Activated CD8-positive, alpha-beta T cell treated with anti-CD3 and anti-CD28 coated beads, Interleukin-2, amount 10 ng/mL, durations not matched to agents 7 days and 5 days (primary cell): ENCODE measurements around the gene TLCD2. TPM values are rescaled to one million over a fixed set of nuclear protein-coding genes. Genes with fewer than 3 reads are reported as not detected.
"Not testable (repeated sequence)": the region's sequence is repeated elsewhere in the genome, so short reads cannot be mapped to it uniquely, and the experiment has no call there.

Experiments used
- ATAC-seq: fragments of 150-1000 bp; cut with Tn5 transposase; one replicate; pipeline ENCODE4 v1.10.0; 2021; ENCODE audit warnings: moderate library complexity
- CTCF ChIA-PET: fragments of 350-600 bp; sonication (Branson Sonifier 250); formaldehyde crosslinking; loops from one replicate; lab custom pipeline; 2021; ENCODE audit warnings: antibody characterized with exemption; lab: Charles Lee
- POLR2A ChIA-PET: fragments of 350-600 bp; sonication (Branson Sonifier 250); formaldehyde crosslinking; loops from one replicate; lab custom pipeline; 2021; ENCODE audit warnings: antibody characterized with exemption; lab: Charles Lee
- DNase-seq: peaks from one replicate; pipeline ENCODE4 v3.0.0-alpha.2; 2020
- H3K27ac Mint-ChIP-seq: one replicate; pipeline ENCODE4 v1.8.0; 2021; ENCODE audit warnings: mild to moderate bottlenecking, mixed read lengths
- H3K27me3 Mint-ChIP-seq: one replicate; pipeline ENCODE4 v1.8.0; 2021; ENCODE audit warnings: low read depth, mixed read lengths
- H3K36me3 Mint-ChIP-seq: one replicate; pipeline ENCODE4 v1.8.0; 2021; ENCODE audit warnings: low read depth, mixed read lengths
- H3K4me1 Mint-ChIP-seq: one replicate; pipeline ENCODE4 v1.8.0; 2021; ENCODE audit warnings: low read depth, mixed read lengths
- H3K4me3 Mint-ChIP-seq: one replicate; pipeline ENCODE4 v1.8.0; 2021; ENCODE audit warnings: mild to moderate bottlenecking, mixed read lengths
- H3K9me3 Mint-ChIP-seq: one replicate; pipeline ENCODE4 v1.8.0; 2022; ENCODE audit warnings: mixed read lengths; ENCODE audit not compliant: insufficient read depth
- total RNA-seq, 2 experiments: library from RNA; stranded (reverse); gene quantifications; one replicate each; pipeline ENCODE4 v1.2.3, GENCODE V29; 2021

TLCD2 gene
- total RNA-seq, 2 experiments from 2014 or later: 0.13 TPM; not detected in 1

DNA sequence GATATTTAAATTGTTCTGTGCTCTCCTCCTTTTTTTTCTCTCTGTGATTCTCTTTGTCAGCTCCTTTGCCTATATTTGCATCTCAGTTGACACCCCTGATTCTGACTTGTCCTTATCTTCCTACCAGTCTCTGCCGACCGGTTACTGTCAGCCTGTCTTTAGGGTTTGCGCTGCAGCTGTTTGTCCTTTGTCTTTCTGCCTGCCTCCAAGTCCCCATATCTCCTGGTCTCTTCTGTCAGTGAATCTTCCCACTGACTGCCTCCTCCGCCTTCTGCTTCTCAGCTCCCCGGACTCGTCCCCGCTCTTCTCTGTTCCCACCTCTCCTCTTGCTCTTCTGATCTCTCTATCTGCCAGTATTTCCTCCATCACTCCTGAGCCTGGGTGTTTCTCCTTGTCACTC is 5.2 kb downstream of the TLCD2 start:
- no peak for ATAC-seq
- H3K27me3 Mint-ChIP-seq: peaks cover 23% of the 10 kb centered on the region
- CTCF ChIA-PET: interaction anchor here (1.1 kb wide), 1 partner anchor 36 kb away, joined by 3 read pairs; no protein-coding TSS in a partner anchor

DNA sequence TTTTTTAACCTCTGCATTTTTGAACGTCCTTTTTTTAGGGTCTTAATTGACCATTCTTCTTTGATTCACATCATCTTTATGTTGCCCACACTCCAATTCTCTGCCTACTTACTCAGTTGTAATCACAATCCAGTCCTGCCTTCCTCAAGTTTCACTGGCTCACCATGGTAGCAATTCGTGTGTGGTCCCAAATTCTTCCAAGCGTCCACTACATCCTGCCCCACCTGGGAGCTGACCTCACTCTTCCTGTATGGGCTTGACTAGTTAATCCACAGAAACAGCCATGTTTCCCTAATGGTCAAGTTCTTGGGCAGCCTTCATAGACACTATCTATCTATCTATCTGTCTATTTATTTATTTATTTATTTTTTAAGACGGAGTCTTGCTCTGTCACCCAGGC is 7.1 kb downstream of the TLCD2 start:
- ATAC-seq (no peak), DNase-seq (no peak)
- H3K36me3 Mint-ChIP-seq: no peaks in the 10 kb centered on the region
- no peaks in the 10 kb centered on the region for H3K9me3 Mint-ChIP-seq
- CTCF ChIA-PET: interaction anchor here (1.6 kb wide), 1 partner anchor 34 kb away, joined by 5 read pairs; no protein-coding TSS in a partner anchor
- H3K4me3 Mint-ChIP-seq: no peak overlapping the region
- no peak overlapping the region for H3K27ac Mint-ChIP-seq
- POLR2A ChIA-PET: no interaction called here
- H3K4me1 Mint-ChIP-seq: peaks cover 4% of the 10 kb centered on the region
- H3K27me3 Mint-ChIP-seq: peaks cover 20% of the 10 kb centered on the region

More for the DNA sequence above, 5.2 kb downstream of the TLCD2 start:
- Mint-ChIP-seq H3K36me3 (no peaks in the 10 kb centered on the region), H3K27ac (no peak overlapping the region), H3K4me1 (peaks cover 6% of the 10 kb centered on the region), H3K9me3 (no peaks in the 10 kb centered on the region), H3K4me3 (no peak overlapping the region)
- DNase-seq: no peak
- POLR2A ChIA-PET: interaction anchor here (0.6 to 0.7 kb wide), 2 partner anchors 9 to 17 kb away, joined by 3 to 4 read pairs; no protein-coding TSS in a partner anchor

- CTCF ChIA-PET, H3K4me3 Mint-ChIP-seq, H3K27ac Mint-ChIP-seq, H3K27me3 Mint-ChIP-seq, H3K36me3 Mint-ChIP-seq, DNase-seq, ATAC-seq, H3K4me1 Mint-ChIP-seq, H3K9me3 Mint-ChIP-seq, POLR2A ChIA-PET: not testable (repeated sequence)
Observed at GRCh38 chr17:1699891-1700290, 10.3 kb downstream of the TLCD2 start.

DNA sequence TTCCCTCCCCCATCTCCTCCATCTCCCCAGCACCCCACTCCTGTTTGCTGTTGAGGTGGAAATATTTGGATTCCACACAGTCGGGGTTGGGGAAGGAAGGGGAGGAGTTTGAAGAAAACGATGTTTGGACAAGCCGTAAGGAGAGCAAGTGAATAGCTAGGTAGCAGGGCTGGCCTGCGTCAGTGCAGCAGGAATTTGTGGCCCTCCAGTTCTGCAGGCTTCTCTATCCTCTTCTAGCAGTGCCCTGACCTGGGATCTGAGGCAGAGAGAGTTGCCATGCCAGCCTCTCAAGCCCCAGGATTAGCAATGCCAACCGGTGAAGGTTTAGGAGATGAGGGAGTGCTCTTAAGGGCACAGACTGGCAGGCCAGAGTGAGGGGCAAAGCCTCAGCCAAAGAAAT is 12.5 kb downstream of the TLCD2 start:
- Mint-ChIP-seq H3K9me3 (no peaks in the 10 kb centered on the region), H3K27ac (no peak overlapping the region), H3K36me3 (no peaks in the 10 kb centered on the region), H3K4me3 (no peak overlapping the region), H3K27me3 (peaks cover 3% of the 10 kb centered on the region), H3K4me1 (no peaks in the 10 kb centered on the region)
- CTCF ChIA-PET: no interaction called here
- DNase-seq: no peak
- no peak for ATAC-seq
- POLR2A ChIA-PET: no interaction called here

- Mint-ChIP-seq H3K27ac (no peak overlapping the region), H3K4me1 (no peaks in the 10 kb centered on the region), H3K9me3 (no peaks in the 10 kb centered on the region), H3K4me3 (no peak overlapping the region), H3K27me3 (peaks cover 3% of the 10 kb centered on the region), H3K36me3 (no peaks in the 10 kb centered on the region)
- POLR2A ChIA-PET: interaction anchor here (0.6 kb wide), 1 partner anchor 43 kb away, joined by 5 read pairs; no protein-coding TSS in a partner anchor
- CTCF ChIA-PET: interaction anchor here (0.9 kb wide), 1 partner anchor 11 kb away, joined by 3 read pairs; no protein-coding TSS in a partner anchor
- DNase-seq (no peak), ATAC-seq (no peak)
Observed at GRCh38 chr17:1695365-1695764, 14.8 kb downstream of the TLCD2 start.

DNA sequence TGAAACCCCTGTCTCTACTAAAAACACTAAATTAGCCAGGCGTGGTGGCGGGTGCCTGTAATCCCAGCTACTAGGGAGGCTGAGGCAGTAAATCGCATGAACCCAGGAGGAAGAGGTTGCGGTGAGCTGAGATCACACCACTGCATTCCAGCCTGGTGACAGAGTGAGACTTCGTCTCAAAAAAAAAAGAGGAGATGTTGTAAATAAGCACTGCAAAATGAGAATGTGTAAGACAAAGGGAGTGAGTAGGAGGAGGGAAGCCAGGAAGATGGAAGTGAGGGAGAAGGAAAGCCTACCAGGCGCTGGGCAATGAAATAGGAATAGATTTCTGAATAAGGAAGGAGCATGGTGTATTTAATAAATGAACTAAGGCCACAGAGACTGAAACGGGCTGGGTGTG is 16.8 kb downstream of the TLCD2 start:
- no peak overlapping the region for H3K27ac Mint-ChIP-seq
- H3K36me3 Mint-ChIP-seq: no peaks in the 10 kb centered on the region
- H3K4me3 Mint-ChIP-seq: no peak overlapping the region
- POLR2A ChIA-PET: no interaction called here
- no peaks in the 10 kb centered on the region for H3K4me1 Mint-ChIP-seq
- CTCF ChIA-PET: interaction anchor here (1.5 kb wide), 1 partner anchor 24 kb away, joined by 4 read pairs; no protein-coding TSS in a partner anchor
- H3K9me3 Mint-ChIP-seq: no peaks in the 10 kb centered on the region
- DNase-seq (no peak), ATAC-seq (no peak)
- H3K27me3 Mint-ChIP-seq: peaks cover 3% of the 10 kb centered on the region

DNA sequence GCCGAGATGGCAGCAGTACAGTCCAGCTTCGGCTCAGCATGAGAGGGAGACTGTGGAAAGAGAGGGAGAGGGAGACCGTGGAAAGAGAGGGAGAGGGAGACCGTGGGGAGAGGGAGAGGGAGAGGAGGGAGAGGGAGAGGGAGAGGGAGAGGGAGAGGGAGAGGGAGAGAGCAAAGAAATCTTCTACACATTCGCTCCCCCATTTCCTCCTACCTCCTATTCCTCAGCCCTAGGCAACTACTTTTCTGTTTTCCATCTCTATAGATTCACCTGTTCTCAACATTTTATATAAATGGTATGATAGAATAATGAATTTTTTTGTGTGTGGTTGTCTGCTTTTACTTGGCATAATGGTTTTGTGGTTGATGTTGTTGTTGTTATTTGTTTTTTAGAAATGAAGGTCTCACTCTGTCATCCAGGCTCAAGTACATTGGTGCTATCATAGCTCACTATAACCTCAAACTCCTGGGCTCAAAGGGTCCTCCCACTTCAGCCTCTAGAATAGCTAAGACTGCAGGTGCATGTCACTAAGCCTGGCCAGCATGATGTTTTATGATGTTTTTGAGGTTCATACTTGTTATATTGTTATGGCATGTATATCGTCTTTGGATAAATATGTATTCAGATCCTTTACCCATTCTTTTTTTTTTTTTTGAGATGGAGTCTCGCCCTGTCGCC is 19.5 kb downstream of the TLCD2 start:
- Mint-ChIP-seq H3K9me3 (no peaks in the 10 kb centered on the region), H3K4me1 (peaks cover 2% of the 10 kb centered on the region)
- CTCF ChIA-PET: no interaction called here

GRCh38 chr17:1688405-1688804 is 21.8 kb downstream of the TLCD2 start:
- H3K4me1 Mint-ChIP-seq: peaks cover 17% of the 10 kb centered on the region
- H3K27me3 Mint-ChIP-seq, CTCF ChIA-PET, H3K9me3 Mint-ChIP-seq, POLR2A ChIA-PET, DNase-seq, H3K27ac Mint-ChIP-seq, ATAC-seq, H3K4me3 Mint-ChIP-seq: not testable (repeated sequence)
- peaks cover 12% of the 10 kb centered on the region for H3K36me3 Mint-ChIP-seq

More for the DNA sequence above, 19.5 kb downstream of the TLCD2 start:
- POLR2A ChIA-PET: no interaction called here
- no peak for DNase-seq
- Mint-ChIP-seq H3K27me3 (peaks cover 3% of the 10 kb centered on the region), H3K27ac (no peak overlapping the region), H3K36me3 (no peaks in the 10 kb centered on the region), H3K4me3 (no peak overlapping the region)
- no peak for ATAC-seq

GRCh38 chr17:1686086-1686485 is 24.1 kb downstream of the TLCD2 start:
- DNase-seq (no peak), ATAC-seq (no peak)
- Mint-ChIP-seq H3K27me3 (no peaks in the 10 kb centered on the region), H3K27ac (no peak overlapping the region), H3K4me3 (no peak overlapping the region), H3K9me3 (no peaks in the 10 kb centered on the region), H3K4me1 (peaks cover 33% of the 10 kb centered on the region), H3K36me3 (peaks cover 33% of the 10 kb centered on the region)
- CTCF ChIA-PET: no interaction called here
- POLR2A ChIA-PET: no interaction called here

- Mint-ChIP-seq H3K27me3 (no peaks in the 10 kb centered on the region), H3K4me1 (peaks cover 33% of the 10 kb centered on the region), H3K4me3 (peak within 1 kb of the TSS; percentile 99), H3K9me3 (no peaks in the 10 kb centered on the region), H3K27ac (peak within 1 kb of the TSS; percentile 94), H3K36me3 (peaks cover 48% of the 10 kb centered on the region)
- ChIA-PET CTCF (interaction anchor here (1.2 to 2.0 kb wide), 5 partner anchors 11 to 36 kb away, joined by 4 to 17 read pairs (median 4); partner anchors contain the start of gene RILP), POLR2A (interaction anchor here (0.5 to 1.8 kb wide), 4 partner anchors 31 to 168 kb away, joined by 3 to 9 read pairs (median 5); partner anchors contain the start of gene INPP5K)
- peak; percentile 100 for ATAC-seq
- DNase-seq: peak; percentile 99
Observed at GRCh38 chr17:1684378-1685189, 25.6 kb downstream of the TLCD2 start, which contains the start of gene PRPF8. Gene PRPF8 (minus strand): TSS chr17:1684867. CDS start chr17:1684571, 296 bp downstream.

DNA sequence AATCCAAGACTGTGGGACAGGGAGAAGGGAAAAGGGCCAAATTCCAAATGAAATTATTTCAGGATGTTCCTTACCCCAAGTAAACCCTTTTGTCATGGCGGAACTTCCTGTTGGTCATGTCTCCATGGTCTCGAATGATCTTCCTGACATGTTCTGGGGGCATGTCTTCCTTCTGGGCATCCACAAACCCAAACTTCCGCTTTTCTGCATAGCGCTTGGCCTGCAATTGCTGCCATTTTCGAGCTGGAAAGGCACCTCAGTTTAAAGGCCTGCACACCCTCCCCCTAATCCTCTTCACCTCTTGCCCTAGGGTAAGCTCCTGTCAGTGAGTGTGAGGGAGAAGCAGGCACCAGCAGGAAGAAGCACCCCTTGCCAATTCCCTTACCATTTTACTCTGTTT is 26.7 kb downstream of the TLCD2 start:
- CTCF ChIA-PET: interaction anchor here (0.5 to 2.0 kb wide), 6 partner anchors 10 to 98 kb away, joined by 4 to 17 read pairs (median 4); partner anchors contain the start of gene RILP
- peaks cover 56% of the 10 kb centered on the region for H3K36me3 Mint-ChIP-seq
- ATAC-seq (no peak), DNase-seq (no peak)
- POLR2A ChIA-PET: interaction anchor here (0.7 to 1.8 kb wide), 3 partner anchors 32 to 670 kb away, joined by 3 to 9 read pairs (median 5); no protein-coding TSS in a partner anchor
- no peaks in the 10 kb centered on the region for H3K9me3 Mint-ChIP-seq
- peak overlapping the region; percentile 99 for H3K4me3 Mint-ChIP-seq
- no peaks in the 10 kb centered on the region for H3K27me3 Mint-ChIP-seq
- H3K4me1 Mint-ChIP-seq: peaks cover 33% of the 10 kb centered on the region
- peak overlapping the region; percentile 94 for H3K27ac Mint-ChIP-seq
